HG03066 (cell line): Measurements from ENCODE around the gene OBP2B.
A peak's percentile ranks its signal among the peaks of the same experiment; 100 is the strongest.
"Not testable (repeated sequence)": the region's sequence is repeated elsewhere in the genome, so short reads cannot be mapped to it uniquely, and the experiment has no call there.

Experiments
- ATAC-seq: cut with Tn5 transposase; IDR thresholded peaks from one replicate; pipeline ENCODE4 v1.9.1; 2021; ENCODE audit warnings: low read depth; ENCODE audit not compliant: unreplicated experiment

The OBP2B gene

DNA sequence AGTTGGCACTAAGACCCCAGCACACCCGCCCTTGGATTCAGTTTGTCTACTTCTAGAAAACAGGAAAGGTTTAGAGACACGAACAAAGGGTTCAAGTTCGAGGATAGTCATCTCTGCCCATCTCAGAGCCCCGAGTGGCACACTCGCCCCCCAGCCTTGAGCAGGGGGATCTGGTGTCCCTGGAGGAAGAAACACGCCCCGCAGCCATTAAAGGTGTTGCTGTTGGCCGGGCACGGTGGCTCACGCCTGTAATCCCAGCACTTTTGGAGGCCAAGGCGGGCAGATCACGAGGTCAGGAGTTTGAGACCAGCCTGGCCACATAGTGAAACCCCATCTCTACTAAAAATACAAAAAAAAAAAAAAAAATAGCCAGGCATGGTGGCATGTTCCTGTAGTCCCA lies 39.4 kb downstream of the OBP2B start:
- ATAC-seq, result not testable (repeated sequence)

DNA sequence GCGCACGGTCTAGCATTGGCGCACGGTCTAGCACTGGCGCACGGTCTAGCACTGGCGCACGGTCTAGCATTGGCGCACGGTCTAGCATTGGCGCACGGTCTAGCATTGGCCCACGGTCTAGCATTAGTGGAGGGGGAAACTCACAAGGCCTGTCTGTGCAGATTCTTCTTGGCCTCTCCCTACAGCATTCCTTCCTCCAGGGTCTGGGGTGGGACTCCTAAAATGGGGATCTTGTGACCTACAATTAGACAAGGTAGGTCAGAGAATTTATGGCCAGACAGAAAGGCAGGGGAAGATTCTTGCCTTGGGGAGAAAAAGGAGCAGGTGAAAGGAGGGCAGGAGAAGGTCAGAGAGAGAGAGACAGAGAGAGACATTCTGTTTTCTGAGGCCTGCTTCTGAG lies 39.9 kb downstream of the OBP2B start:
- ATAC-seq, result no peak

DNA sequence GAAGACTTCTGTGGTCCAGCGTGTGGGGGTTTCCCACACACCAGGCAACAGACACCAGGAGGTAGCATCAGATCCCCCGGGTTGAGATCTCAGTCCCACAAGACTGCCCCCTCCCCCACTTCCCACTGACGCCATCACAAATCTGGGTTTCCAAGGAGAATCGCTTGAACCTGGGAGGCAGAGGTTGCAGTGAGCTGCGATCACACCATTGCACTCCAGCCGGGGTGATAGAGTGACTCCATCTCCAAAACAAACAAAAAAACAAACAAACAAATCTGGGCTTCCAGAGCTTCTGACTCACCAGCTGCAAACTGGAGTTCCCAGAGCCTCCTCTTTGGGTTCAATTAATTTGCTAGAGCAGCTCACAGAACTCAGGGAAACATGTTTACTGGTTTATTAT lies 40.6 kb downstream of the OBP2B start:
- no peak for ATAC-seq

DNA sequence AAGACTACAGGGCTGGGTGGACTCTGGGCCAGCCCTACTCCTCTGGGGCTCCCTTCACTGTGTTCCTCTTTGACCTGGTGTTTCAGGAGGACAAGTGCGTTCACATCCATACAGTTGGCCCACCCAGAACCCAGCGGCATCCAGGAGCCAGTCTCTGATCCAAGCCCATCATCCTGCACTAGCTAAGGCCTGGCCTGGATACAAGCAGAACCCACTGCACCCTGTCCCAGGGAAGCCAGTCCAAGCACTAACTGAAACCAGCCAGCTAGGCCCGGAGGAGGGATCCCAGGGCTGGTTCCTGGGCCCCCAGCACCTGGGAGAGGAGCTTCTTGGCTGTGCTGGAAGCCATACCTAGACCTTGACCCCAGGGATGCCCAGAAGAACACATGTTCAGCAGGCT lies 41.3 kb downstream of the OBP2B start:
- no peak for ATAC-seq

DNA sequence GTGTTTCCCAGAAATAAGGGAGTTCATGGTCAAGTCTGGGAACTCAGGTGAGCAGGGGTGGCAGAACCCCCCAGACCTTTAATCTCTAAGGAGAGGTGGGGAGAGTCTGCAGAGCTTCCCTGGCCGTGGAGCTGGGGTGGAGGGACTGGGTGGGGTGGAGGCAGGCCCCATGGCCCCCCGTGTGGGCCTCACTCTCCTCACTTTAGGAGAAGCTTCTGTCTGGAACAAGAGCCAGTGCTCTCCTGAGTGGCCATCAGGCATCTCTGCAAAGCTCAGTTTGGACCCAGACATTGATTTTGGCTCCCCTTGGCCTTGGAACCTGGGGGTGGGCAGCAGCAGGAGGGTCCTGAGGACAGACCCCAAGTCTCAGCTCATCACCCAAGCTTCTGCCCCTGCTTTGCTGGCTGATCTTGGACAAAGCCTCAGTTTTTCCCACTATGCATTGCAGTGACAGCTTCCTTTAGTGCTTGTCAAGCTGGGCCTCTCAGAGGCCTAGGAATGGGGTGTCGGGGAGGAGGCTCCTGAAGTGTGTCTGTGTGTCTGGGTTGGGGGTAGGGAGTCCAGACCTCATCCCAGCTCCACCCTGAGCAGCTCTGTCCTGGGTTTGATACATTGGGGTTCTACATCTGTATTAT lies 41.8 kb downstream of the OBP2B start:
- ATAC-seq, result no peak

DNA sequence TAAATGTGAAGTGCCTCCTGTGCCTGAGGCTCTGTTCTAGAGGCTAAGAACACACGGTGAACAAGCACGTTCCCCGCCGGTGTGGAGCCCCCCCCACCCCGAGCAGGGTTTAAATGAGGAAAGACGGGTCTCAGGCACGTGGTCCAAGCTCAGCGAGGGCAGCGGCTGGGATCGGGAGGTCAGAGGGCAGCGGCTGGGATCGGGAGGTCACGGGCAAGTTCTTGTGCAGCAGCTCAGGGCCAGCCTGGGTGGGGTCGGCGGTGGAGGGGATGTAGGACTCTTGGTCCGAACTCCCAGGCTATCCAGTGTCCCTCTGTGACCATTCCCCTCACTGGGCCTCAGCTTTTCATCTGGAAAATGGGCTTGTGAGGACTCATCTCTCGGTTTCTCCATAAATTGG lies 42.7 kb downstream of the OBP2B start:
- ATAC-seq, result no peak

DNA sequence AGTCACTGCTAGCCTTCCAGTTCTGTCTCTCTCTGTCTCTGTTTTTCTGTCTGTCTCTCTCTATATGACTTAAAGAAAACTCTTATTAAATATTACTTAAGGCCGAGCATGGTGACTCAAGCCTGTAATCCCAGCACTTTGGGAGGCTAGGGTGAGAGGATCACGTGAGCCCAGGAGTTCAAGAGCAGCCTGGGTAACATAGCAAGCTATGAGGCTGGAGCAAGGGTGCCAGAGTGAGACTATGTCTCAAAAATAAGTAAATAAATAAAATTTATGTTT lies 43.7 kb downstream of the OBP2B start:
- ATAC-seq, result no peak

DNA sequence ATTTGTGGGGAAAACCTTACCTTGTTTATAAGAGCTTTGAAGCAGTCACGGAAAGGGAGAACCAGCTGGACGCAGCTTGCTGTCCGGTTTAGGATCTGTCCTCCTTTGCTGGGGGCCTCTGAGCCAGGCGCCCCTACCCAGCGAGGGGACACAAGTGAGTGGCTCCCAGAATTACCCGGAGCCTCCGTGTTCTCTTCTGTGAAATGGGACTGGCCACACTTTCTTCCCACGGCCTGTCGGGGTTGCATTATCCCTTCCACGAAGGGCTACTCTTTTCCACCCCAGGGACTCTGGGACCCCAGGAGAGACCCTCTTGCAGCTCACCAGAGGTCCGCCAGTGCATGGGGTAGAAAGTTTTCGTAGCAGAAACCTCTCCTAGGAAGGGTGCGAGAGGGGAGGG lies 44.9 kb downstream of the OBP2B start:
- ATAC-seq, result no peak

DNA sequence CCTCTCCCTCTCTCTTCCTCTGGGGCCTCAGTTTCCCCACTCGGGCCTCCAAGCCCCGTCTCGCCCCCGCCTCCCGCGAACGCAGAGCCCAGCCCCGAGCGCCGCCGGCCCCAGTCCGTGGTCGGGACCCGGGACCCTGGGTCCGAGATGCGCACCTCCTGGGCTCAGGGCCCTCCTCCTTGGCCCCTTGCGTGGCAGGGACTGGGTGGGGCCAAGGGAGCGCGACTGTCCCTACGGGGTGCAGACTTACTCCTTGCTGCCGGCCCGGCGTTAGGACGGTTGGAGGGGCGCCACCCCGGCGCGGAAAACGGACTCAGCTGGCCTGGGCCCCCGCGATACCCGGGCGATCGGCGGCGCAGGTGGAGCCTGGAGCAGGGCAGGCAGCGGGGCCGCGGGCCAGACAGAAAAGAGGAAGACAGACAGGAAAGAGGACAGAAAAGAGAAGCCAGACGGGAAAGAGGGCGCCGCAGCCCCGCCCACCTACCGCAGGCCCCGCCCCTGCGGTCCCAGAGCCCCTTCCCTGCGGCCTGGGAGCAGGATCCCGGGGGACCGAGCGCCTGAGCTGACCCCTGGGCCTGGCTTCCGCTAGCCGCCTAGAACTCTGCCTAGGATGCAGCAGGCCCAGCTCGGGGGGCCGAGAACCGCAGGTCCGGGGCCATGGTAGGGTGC lies 45.4 kb downstream of the OBP2B start, which contains the start of gene GBGT1:
Gene GBGT1, minus strand, starts transcription at position 411 of the 669 bp plus-strand sequence. CDS start 1,502 bp downstream, outside the sequence.
- peak; percentile 46 for ATAC-seq

DNA sequence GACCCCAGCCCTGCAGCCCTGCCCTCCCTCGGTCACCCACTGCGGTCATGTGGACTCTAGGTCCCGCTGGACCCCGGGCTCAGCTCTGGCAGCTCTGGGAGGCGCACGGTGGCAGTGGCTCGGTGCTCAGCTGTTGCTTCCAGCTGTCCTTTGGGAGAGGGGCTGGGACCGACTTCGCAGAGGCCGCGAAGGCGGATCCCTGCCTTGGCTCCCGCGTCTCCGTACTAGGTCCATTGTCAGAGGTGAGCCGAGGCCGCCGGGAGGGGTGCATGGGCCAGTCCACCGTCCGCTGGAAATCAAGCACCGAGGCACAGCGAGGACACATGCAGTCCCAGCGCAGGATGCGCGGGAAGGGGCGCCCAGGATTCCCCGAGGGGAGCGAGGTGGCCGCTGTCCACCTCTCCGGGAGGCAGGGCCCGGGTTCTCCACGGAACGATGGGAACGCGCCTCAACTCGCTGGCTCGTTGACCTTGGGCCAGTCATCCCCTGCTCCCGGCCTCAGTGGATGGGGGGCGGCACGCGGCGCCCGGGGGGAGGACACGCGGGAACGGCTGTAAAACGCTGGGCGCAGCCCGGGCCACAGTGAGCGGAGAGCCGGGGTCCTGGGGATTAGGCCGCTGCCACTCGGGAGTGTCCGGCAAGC lies 46.1 kb downstream of the OBP2B start:
- no peak for ATAC-seq

DNA sequence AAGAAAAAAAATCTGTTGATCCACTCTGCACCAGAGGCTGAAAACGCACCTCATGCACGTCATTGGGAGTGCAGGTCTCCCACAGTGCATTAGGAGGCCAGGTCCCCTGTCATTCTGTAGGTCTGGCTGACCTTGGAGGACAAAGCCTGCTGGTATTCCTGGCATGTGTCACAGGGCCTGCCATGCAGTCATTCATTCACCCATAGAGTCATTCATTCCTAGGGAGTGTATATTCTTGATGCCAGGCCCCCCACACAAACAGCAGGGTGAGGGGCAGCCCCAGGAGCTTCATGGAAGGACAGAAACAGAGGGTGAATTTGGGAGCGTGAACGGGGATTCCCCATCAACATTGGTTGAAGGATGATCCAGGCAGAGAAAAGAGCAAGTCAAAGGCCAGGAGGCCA lies 47.5 kb downstream of the OBP2B start:
- no peak for ATAC-seq

DNA sequence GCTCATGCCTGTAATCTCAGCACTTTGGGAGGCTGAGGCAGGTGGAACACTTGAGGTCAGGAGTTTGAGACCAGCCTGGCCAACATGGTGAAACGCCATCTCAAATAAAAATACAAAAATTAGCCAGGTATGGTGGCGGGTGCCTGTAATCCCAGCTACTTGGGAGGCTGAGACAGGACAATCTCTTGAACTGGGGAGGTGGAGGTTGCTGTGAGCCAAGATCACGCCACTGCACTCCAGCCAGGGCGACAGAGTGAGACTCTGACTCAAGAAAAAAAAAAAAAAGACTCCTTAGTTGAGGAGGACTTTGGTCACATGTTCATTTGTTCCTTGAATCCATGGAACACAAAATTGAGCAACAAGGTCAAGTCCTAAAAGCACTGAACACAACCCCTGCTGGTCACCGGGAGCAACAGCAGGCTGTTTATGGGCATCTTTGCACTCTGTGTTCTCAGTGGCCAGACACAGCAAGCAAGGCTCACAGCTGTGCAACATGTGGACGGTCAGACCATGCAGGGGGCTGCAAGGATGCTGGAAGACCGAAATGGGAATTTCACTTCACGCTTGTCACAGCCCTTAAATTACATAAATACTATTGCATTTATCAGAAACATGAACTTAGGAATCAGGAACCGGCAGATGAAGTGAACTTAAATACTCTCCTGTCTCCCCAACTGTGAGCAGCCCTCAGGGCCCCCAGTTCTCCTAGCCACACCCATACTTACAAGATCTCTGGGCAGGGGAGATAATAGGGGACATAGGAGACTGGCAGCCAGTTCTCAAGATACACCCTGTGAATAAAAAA lies 48.1 kb downstream of the OBP2B start:
- no peak for ATAC-seq

DNA sequence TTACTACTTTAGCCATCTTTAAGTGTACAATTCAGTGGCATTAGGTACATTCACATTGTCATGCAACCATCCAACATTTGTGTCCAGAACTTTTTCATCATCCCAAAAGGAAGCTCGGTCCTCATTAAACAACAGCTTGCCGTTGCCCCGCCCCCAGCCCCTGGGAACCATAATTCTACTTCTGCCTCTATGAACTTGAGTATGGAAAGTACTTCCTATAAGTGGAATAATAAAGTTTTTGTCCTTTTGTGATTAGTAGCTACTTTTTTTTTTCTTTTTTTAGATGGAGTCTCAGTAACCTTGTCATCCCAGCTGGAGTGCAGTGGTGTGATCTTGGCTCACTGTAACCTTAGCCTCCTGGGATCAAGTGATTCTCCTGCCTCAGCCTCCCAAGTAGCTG lies 50.4 kb downstream of the OBP2B start:
- ATAC-seq, result no peak
